Stimulated activated CD4-positive, alpha-beta T cell treated with anti-CD3 and anti-CD28 coated beads, Interleukin-1b, Interleukin-23, amount 100 ng/mL, for 4 hours (primary cell): ENCODE results near the gene ACOT7.

Experiments
- DNase-seq, 2 donors: peaks; one replicate each; pipeline ENCODE4 v3.0.0-alpha.2; 2020; ENCODE audit warnings: low read depth in 2 of 2

ACOT7 gene

DNA sequence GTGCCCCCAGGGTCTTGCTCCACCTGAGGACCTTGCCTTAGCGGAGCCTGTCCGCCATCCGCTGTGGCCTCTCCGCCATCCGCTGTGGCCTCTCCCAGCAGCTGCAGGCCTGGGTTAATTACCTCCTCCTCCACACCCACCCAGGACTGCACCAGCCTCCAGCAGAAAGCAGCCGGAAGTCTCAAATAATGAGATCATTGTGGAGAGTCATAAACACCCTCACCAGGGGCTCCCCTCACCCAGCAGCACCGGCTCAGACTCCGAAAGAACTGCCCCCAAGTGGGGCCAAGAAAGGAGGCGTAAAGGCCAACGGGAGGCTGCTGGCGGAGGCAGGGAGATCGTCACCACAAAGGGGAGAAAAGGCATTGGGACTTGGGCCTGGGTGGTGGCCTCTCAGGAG lies 122.0 kb downstream of the ACOT7 start:
- DNase-seq: no peak

DNA sequence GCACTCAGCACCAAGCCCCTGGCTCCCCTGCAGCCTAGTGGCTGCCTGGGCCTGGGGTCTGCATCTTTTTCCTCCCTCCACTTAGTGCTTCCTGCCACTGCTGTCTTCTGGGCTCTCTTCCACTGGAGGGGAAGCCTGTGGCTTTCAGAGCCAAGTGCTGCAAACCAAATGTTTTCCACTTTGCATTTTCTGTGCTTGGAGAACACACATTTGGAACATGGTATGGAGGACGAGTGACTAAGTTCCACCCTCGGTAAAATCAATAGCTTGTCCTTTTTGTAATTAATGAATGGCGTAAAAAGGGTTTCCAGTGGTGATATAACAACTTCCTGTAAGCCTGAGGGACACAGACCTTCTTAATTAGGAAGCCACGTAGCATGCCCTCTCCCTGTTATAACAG lies 122.6 kb downstream of the ACOT7 start:
- no peak for DNase-seq

DNA sequence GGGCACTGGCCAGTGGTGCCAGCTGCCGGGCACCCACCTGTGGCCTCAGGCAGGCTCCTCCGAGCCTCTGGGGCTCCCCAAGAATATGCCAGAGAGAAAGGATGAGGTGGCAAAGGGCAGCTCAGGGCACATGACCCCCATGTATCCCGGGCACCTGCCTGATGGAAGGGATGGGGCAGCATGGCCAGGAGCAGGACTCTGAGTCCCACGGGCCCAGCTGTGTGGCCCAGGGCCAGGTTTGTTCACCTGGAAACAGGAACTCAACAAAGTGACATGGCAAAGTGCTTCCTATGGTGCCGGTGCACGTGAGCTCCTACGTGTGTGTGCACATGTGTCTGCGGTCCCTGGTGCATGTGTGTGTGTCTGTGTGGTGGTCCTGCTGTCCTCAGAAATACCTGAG lies 123.2 kb downstream of the ACOT7 start:
- no peak for DNase-seq

DNA sequence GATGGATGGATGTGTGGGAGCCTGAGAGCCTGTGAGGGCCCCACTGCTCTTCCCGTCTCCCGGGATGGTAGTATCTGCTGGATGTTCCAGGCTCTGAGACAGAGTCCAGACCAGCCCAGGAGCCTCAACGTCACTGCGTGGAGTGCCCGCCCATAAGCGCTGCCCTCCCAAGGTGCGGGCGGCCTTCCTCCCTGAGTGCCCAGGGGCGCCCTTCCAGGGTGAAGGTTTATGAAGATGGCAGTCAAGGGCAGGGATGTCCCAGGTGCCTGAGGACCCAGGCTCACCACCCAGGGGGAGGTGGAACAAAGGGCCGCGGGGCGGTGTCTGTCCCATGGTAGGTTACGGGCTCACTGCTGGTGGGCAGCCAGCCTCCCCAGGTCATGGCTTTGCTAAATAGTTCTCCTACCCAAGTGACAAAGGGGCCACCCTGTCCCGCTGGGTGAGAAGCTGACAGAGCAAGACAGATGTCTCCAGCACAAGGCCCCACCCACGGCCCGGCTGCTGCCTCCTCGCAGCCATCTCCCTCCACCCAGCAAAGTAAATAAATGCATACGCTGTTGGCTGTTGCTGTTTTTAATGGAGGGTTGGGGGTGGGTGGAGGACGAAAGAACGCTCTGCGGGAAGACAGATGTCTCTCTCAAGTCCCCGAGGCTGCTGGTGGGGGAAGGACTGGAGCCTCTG lies 123.7 kb downstream of the ACOT7 start:
- no peak for DNase-seq

DNA sequence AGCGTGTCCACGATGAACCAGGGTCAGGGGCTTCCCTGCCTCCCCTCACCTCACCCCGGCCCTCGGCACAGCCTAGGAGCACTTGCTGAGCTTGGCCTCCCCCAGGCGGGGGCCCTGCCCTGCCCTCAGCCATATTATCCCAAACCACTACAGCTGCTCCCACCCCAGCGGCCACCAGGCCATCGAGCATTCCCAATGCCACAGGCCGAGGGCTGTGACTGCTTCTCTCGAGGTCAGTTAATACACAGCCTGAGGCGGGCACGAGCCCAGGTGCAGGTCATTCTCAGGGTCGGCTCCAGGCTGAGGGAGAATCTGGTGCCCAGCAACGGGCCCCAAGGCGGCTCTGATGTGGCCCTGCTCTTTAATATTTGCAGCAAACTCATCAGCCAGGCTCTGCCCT lies 124.3 kb downstream of the ACOT7 start:
- no peak for DNase-seq

- DNase-seq: no peak
Measured at GRCh38 chr1:6268415-6268814, 125.2 kb downstream of the ACOT7 start.

GRCh38 chr1:6267686-6268322 lies 125.8 kb downstream of the ACOT7 start:
- no peak for DNase-seq

DNA sequence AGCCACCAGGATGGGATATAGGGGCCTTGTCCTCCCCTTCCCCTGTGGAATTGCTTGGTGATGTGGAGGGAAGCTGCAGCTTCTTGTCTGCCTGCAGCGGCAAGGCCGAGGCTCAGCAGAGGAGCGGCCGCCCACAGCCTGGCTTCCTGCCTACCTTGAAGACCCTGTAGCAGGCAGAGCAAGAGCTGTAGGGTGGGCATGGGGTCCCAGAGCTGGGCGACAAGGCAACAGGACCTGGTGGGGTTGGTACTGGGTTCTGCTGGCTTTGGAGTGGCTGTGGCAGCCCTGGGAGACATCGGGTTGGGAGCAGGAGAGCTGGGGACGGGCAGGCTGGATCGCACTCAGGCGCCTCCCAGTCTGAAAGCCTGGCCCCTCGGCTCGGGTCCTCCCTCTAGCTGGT lies 126.9 kb downstream of the ACOT7 start:
- no peak for DNase-seq

DNA sequence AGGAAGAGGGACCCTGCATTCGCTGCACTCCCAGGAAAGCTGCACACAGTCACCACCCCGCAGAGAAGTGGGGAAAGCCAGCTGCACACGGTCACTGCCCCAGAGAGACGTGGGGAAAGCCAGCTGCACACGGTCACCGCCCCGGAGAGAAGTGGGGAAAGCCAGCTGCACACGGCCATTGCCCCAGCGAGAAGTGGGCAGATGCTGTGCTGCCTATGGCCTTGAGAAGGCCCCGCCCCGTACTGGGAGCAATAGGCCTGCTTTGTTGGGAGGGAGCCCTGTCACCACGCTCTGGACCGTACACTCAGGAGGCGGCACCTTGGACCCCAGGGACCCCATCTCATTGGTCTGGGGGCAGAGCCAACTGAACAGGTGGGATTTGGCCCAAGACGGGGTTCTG lies 128.4 kb downstream of the ACOT7 start:
- DNase-seq: no peak

DNA sequence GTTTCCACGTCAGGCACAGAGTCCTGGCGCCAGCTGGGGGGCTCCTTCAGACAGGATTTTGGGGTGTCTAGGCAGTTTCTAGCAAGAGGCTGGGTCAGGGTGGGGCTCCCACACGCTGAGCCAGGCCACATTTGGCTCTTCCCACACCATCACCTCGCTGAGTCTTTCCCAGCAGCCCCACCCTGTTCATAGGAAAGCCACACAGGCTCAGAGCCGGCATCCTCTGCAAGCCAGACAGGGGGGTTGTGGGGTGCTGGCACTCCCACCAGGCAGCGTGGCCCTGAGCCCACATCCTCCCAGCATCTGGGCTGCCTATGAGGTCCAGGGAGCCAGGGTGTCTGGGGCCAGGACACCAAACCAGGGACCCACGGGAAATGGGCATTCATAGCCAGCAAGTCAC lies 129.9 kb downstream of the ACOT7 start:
- no peak for DNase-seq

DNA sequence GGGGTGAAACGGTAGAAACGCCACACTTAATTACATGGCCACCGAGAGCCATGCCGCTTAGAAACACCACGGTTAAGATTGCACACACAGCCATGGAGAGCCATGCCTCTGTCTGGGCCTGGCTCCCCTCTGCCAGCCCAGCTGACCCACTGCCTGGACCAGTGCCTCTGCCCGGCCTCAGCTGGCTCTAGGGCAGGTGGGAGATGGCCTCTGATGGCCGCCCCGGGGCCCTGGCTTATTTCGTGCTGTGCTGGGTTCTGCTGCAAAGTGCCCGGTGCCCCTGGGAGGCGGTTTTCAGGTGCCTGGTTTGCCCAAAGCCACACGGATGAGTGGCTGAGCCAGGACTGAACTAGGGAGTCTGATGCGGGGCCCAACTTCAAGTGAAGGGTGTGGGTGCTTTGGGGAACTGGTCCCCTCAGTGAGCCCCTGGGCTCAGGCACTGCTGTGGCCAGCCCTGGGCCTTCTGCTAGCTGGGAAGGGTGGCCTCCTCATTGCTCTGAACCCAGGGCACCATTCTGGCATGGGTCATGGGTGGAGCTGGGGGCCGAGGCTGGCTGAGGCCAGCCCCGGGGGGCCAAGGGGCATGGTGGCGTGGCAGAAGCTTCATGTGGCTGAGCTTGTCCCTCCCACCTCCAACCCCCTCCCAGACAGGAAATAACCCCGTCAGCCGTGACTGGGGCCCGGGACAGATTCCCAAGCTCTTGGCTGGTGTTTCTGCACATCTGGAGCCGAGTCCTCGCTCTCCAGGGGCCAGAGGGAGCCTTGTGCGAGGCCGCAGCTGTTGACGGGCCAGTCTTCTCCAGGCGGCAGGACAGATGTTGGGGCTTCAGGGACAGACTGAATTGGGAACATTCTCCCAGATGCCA lies 130.8 kb downstream of the ACOT7 start:
- no peak for DNase-seq

DNA sequence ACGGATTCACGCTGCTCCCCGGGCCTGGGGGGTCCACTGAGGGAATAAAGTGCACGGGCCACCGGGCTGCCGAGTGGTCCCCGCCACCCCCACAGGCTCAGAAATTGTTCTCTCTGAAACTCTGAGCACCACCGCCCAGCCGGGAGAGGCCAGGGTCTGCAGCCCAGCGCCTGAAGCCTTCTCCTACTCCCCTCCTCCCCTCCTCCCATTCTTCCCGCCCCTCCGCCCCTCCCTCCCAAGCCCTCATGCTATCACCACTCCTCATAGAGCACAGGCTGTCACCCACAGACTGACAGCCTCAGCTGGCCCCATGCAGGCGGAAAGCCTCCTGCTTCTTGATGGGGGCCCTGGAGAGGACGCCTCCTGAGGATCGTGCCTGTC lies 132.0 kb downstream of the ACOT7 start:
- DNase-seq: no peak

- DNase-seq: peak; percentile 44 to 67
Measured at GRCh38 chr1:6260961-6261614, 132.5 kb downstream of the ACOT7 start, which contains the start of gene GPR153. Gene GPR153 (minus strand): TSS chr1:6261098. CDS start chr1:6254905, 6,193 bp downstream.

DNA sequence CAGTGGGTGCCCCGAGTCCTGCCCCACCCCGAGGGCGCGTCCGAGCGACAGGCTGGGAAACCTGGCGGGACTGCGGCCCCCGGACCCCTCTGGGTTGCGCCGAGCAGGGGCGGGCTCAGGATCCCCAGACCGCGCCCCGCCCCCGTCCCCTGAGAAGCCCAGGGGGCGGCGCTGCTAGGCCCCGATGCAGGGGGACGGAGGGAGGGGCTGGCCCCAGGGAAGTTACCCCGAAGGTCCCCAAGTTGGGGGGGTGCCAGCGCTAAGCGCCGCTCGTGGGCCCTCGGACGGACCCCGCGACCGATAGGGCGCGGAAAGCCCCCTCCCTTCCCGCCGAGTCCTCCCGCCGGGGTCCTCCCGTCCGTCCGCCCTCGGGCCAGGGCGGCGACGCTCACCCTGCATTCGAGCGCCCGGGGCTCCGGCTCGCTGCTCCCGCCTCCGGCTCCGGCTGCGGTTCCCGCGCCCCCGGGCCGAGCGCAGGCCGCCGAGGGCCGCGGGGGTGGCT lies 133.1 kb downstream of the ACOT7 start:
- DNase-seq: no peak

- DNase-seq: peak; percentile 67 to 73
Measured at GRCh38 chr1:6259491-6260362, 133.8 kb downstream of the ACOT7 start.

DNA sequence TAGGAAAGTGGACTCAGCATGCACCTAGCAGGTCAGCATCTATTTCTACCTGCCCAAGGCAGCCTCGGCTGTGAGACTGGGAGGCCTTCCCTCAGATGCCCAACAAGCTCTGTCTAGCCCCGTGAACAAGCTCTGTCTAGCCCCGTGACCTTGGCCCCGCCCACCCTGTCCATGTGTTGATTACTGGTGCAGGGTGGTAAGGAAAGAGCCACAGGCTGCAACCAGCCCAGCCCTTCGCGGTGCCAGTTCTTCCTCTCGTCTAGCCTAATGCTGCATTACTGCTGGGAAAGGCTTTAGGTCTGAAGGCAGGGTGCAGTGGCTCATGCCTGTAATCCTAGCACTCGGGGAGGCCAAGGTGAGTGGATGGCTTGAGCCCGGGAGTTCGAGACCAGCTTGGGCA lies 134.9 kb downstream of the ACOT7 start:
- DNase-seq: no peak

- DNase-seq: no peak
Measured at GRCh38 chr1:6257541-6258069, 136.0 kb downstream of the ACOT7 start.

DNA sequence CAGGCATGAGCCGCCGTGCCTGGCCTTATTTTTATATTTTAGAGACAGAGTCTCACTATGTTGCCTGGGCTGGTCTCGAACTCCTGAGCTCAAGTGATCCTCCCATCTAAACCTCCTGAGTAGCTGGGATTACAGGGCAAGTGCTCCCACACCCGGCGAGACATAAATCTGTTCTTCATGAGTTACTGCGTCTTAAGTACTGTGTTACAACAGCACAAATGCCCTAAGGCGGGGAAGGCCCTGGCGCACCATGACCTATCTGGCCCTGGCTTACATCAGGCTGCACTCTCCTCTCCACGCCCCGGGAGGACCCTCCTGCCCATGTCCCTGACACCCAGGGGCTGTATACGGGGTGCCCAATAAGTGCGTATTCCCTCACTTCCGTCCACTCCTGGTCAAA lies 136.9 kb downstream of the ACOT7 start:
- DNase-seq: no peak

DNA sequence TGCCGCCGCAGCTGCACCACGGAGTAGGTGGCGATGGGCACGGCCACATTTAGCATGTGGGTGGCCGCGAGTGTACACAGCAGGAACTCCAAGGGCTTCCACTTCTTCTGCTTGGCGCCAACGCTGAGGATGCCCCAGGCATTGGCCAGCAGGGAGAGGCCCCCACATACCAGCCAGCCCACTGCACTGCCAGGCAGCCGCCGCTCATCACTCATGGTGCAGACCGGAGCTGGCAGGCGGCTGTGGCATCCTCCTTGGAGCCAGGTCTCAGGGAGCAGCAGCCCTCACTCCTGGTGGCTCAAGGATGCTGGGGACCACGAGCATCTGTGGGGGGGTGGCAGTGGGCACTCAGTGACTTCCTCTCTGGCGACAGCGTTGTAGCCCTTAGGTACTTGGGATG lies 138.9 kb downstream of the ACOT7 start:
- no peak for DNase-seq

DNA sequence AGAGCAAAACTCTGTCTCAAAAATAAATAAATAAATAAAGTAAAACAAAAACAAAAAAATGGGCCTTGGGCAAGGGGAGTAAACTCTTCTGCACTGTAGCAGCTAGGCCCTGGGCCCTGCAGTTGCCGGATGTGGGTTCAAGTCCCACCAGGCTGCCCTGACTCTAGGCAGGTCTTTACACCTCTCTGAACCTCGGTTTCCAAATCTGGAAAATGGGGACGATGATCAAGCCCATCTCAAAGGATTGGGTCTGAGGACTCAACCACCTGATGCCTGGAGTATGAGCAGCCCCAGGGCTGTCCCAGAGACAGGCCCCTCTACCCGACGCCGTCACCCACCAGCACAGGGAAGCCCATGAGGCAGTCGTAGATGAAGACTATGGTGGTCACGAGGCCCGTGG lies 140.2 kb downstream of the ACOT7 start:
- no peak for DNase-seq

DNA sequence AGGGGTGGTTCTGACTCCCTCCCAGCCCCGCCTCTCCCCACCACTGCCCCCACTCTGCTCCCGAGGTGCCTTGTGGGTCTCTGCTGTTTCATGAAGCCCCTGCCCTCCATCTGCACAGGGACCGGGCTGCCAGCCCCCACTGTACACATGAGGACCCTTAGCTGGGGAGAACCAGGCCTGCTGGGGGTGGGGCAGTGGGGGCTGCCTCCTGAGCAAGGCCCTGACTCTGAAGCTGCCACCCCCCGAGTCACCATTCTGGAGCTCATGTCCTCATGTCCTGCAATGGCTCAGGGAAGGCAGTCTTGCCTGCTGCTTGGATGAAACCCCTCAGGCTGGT lies 141.2 kb downstream of the ACOT7 start:
- no peak for DNase-seq
